HG03558 (cell line): ENCODE results near the gene ATL3.
"Not testable (repeated sequence)": the region's sequence is repeated elsewhere in the genome, so short reads cannot be mapped to it uniquely, and the experiment has no call there.

Source experiments
- ATAC-seq: cut with Tn5 transposase; IDR thresholded peaks from one replicate; pipeline ENCODE4 v1.9.1; 2021; ENCODE audit warnings: moderate number of reproducible peaks; ENCODE audit not compliant: unreplicated experiment; ENCODE audit errors: extremely low read depth

Gene ATL3

GRCh38 chr11:63629426-63629825, 41.8 kb downstream of the ATL3 start:
- no peak for ATAC-seq

- ATAC-seq, result no peak
These were observed 47.5 kb downstream of the ATL3 start for GRCh38 chr11:63623513-63624140.

- ATAC-seq, result no peak
These were observed 48.9 kb downstream of the ATL3 start for GRCh38 chr11:63622323-63622722.

- ATAC-seq, result no peak
These were observed 50.1 kb downstream of the ATL3 start for GRCh38 chr11:63621071-63621470.

DNA sequence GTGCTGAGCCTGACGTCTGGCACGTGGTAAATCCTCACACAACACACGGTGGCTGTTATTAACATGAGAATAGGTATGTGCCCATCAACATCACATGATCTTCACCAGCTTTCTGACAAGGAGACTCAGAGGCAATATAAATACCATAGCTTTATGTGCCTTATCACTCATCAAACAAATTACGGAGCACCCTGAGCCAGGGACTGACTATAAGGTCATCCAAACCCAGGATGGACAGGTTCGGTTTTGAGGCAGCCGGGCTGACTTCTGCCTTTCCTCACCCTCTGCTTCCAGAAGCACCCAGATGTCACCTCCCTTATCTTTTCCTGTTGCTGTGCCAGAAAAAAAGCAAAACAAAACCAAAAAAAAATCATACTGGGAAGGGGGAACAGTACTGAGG, 51.2 kb downstream of the ATL3 start:
- ATAC-seq, result no peak

- not testable (repeated sequence) for ATAC-seq
These were observed 53.5 kb downstream of the ATL3 start for GRCh38 chr11:63617686-63618085.

- ATAC-seq, result no peak
These were observed 54.2 kb downstream of the ATL3 start for GRCh38 chr11:63616953-63617352.

DNA sequence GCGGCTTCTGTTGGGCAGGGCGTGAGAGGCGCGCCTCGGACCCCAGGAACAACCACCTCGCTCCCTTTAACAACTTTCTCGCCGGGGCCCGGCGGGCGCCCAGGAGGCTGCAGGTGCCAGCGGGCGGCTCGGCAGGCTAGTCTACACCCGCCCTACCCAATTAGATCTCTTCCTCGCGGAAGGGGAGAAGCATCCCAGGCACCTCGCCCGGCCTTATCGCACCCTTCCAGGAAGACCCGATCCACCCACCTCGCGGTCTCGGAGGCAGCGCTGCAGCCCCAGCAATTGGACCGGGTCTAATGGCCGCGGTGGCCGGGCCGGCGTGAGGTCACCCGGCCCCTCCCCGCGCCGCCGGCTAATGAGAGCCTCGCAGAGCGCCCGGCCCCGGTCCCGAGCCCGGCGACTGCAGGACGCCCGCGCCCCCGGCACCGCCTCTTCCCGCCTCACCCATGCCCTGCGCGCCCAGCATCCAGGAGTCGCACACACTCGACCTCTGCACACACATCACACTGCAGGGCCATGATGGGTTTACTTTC, 57.0 kb downstream of the ATL3 start, which contains the start of gene PLAAT3:
TSS of gene PLAAT3 (minus strand) at position 298 of the 536 bp plus-strand sequence. CDS start 419 bp downstream, outside the sequence.
- ATAC-seq, result no peak

- ATAC-seq, result no peak
These were observed 57.5 kb downstream of the ATL3 start for GRCh38 chr11:63613517-63614135.

DNA sequence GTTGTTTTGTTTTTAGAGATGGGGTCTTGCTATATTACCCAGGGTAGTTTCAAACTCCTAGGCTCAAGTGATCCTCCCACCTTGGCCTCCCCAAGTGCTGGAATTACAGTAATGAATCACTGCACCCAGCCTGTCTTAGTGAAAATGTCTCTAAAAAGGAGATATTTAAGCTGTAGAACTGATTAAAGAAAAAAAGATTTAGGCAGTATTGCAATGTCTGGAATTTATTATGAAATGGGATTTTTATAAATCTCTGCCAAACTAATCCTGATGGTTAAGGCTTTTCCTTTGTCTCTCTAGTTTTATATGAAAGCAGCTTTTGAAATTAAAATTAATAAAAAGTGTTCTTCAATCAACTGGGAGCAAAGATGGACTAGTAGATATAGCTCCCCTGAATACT, 59.0 kb downstream of the ATL3 start:
- ATAC-seq, result no peak

- no peak for ATAC-seq
These were observed 59.8 kb downstream of the ATL3 start for GRCh38 chr11:63611395-63611747.

GRCh38 chr11:63610604-63611394, 60.4 kb downstream of the ATL3 start:
- no peak for ATAC-seq

GRCh38 chr11:63609971-63610580, 61.1 kb downstream of the ATL3 start:
- no peak for ATAC-seq

- no peak for ATAC-seq
These were observed 61.6 kb downstream of the ATL3 start for GRCh38 chr11:63609536-63609935.

- ATAC-seq, result no peak
These were observed 62.5 kb downstream of the ATL3 start for GRCh38 chr11:63608353-63609345.

- ATAC-seq, result no peak
These were observed 68.0 kb downstream of the ATL3 start for GRCh38 chr11:63603180-63603518.

- not testable (repeated sequence) for ATAC-seq
These were observed 68.6 kb downstream of the ATL3 start for GRCh38 chr11:63602290-63603179.

GRCh38 chr11:63599211-63600122, 71.7 kb downstream of the ATL3 start:
- no peak for ATAC-seq
